Measurements from ENCODE around the gene CERS1. TPM values are rescaled to one million over a fixed set of nuclear protein-coding genes. Genes with fewer than 3 reads are reported as not detected.

Gene CERS1
- total and polyA plus RNA-seq, 2 donors (not counting 3 experiments of a cell fraction or from before 2014, with no cell fraction given), result 4.0 to 8.5 TPM

DNA sequence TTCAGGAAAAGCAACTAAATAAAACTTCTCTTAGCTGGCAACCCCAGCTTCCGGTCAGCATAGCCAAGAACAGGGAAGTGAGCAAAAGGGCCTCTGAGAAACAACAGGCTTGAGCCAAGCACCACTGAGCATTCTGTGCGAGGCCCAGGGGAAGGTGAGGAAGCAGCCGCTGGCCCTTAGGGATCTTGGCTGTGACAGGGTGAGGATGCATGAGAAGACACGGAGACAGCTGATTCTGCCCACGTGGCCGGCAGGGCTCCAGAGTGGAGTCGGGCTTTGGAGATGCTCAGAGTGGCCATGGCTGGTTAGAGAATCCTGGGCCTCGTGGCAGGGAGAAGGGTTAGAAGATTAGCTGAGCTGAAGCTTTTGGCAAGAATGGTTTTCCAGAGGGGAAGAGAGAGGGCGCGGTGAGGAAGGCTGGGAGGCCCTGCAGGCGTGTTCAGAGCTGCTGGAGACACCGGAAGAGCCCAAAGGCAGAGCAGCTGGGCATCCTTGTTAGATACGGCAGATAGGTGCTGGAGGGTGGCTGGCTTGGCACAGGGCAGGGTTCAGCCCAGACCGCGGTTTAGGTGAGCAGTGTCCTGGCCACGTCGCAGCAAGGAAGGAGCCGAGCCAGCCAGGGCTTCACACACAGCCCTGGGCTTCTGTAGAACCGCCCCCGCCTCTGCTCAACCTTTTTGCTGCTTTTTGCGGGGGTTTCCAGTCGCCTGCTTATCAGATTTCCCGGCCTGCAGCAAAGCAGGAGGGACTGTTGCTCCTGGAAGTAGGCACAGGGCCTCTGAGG lies 46.9 kb downstream of the CERS1 start:
- no peaks in the 10 kb centered on the region for H3K9me1 ChIP-seq (replicated peaks; ENCODE audit: control insufficient read depth, extremely low read depth, insufficient read depth, low read length)
- peak overlapping the region; percentile 37 for H3K4me2 ChIP-seq (ENCODE audit: insufficient read depth, low read length)
- FAIRE-seq, result peak; percentile 98
- intact Hi-C loops (cut with micrococcal nuclease) (loop anchor here (1.0 to 5.0 kb wide), 5 partner anchors 62 to 398 kb away; no protein-coding TSS in a partner anchor), dilution Hi-C loops (cut with MboI; ENCODE audit: extremely low pct_ligation_motif_present, low sequenced_read_pairs) (no loop called here)
- peaks cover 48% of the 10 kb centered on the region for H3K4me1 ChIP-seq (ENCODE audit: control insufficient read depth, extremely low read depth, insufficient read depth, low read length)
- DNase-seq (ENCODE audit: low read depth, low spot score), result peak; percentile 88
- H3K4me3 ChIP-seq (replicated peaks in 1 of 3; ENCODE audit: insufficient read depth in 1 of 3, low read depth in 1 of 3, low read length in 3 of 3), result no peak overlapping the region
- no peaks in the 10 kb centered on the region for H3K27me3 ChIP-seq (ENCODE audit: control insufficient read depth in 2 of 2, insufficient read depth in 2 of 2, low read length in 2 of 2)
- no peaks in the 10 kb centered on the region for H4K20me1 ChIP-seq (replicated peaks; ENCODE audit: control insufficient read depth, extremely low read depth, insufficient read depth, low read length)
- peaks cover 54% of the 10 kb centered on the region for H3K79me2 ChIP-seq (ENCODE audit: control insufficient read depth, insufficient read depth, low read length)
- ChIA-PET POLR2A (no interaction called here), CTCF (interaction anchor here (0.6 to 6.2 kb wide), 15 partner anchors 8 to 387 kb away, joined by 3 to 79 read pairs (median 6); partner anchors contain the start of genes CERS1, REX1BD and UPF1)
- H2AFZ ChIP-seq (ENCODE audit: low read depth, low read length), result no peak overlapping the region
- H3K27ac ChIP-seq (ENCODE audit: insufficient read depth, low read depth, low read length), result peak overlapping the region; percentile 48
- peak overlapping the region; percentile 0 for H3K9ac ChIP-seq (replicated peaks; ENCODE audit: extremely low read depth, insufficient read depth, low read length)
- H3K36me3 ChIP-seq (ENCODE audit: control insufficient read depth in 2 of 2, extremely low read depth in 1 of 2, insufficient read depth in 2 of 2, low read length in 2 of 2), result peaks cover 9 to 22% of the 10 kb centered on the region in 2 experiments
- no TSS peak for BruUV-seq (replicated peaks)
- H3K9me3 ChIP-seq (replicated peaks; ENCODE audit: control insufficient read depth, insufficient read depth, low read length), result no peaks in the 10 kb centered on the region
- TF ChIP-seq GATA2 (IDR thresholded peaks at IDR 0.05; ENCODE audit: insufficient read depth, insufficient read length, low read depth, low read length), result peak; percentile 11
- TF ChIP-seq, protein P1, sequence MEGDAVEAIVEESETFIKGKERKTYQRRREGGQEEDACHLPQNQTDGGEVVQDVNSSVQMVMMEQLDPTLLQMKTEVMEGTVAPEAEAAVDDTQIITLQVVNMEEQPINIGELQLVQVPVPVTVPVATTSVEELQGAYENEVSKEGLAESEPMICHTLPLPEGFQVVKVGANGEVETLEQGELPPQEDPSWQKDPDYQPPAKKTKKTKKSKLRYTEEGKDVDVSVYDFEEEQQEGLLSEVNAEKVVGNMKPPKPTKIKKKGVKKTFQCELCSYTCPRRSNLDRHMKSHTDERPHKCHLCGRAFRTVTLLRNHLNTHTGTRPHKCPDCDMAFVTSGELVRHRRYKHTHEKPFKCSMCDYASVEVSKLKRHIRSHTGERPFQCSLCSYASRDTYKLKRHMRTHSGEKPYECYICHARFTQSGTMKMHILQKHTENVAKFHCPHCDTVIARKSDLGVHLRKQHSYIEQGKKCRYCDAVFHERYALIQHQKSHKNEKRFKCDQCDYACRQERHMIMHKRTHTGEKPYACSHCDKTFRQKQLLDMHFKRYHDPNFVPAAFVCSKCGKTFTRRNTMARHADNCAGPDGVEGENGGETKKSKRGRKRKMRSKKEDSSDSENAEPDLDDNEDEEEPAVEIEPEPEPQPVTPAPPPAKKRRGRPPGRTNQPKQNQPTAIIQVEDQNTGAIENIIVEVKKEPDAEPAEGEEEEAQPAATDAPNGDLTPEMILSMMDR (IDR thresholded peaks at IDR 0.05; ENCODE audit: extremely low read depth in 1 of 2, insufficient read depth in 1 of 2, low read depth in 1 of 2, low read length in 2 of 2), result no peak
- peak; percentile 65 for TF ChIP-seq MAX (IDR thresholded peaks at IDR 0.05; ENCODE audit: insufficient read depth, insufficient read length)
- TF ChIP-seq JUN (IDR thresholded peaks at IDR 0.05; ENCODE audit: borderline replicate concordance, insufficient read depth, insufficient read length, low read depth), result no peak
- TF ChIP-seq FOS (IDR thresholded peaks at IDR 0.05; ENCODE audit: borderline replicate concordance, insufficient read depth, low read length), result no peak
- no peak for TF ChIP-seq EZH2 (IDR thresholded peaks at IDR 0.05; ENCODE audit: borderline replicate concordance, low read depth, low read length, severe bottlenecking)
- no peak for TF ChIP-seq POLR2A (IDR thresholded peaks at IDR 0.05; ENCODE audit: low read depth, low read length)
- no peak for TF ChIP-seq MYC (IDR thresholded peaks at IDR 0.05; ENCODE audit: low read depth, low read length)
- peak; percentile 59 for TF ChIP-seq POLR2AphosphoS5 (IDR thresholded peaks at IDR 0.05; ENCODE audit: insufficient read depth, low read depth, low read length)

Measured in endothelial cell of umbilical vein (primary cell).